ENCODE data around the gene ZMYND15. TPM values are rescaled to one million over a fixed set of nuclear protein-coding genes. Genes with fewer than 3 reads are reported as not detected.

The ZMYND15 gene
- total and polyA plus RNA-seq, 2 experiments from 2014 or later, result 0.16 to 0.32 TPM

DNA sequence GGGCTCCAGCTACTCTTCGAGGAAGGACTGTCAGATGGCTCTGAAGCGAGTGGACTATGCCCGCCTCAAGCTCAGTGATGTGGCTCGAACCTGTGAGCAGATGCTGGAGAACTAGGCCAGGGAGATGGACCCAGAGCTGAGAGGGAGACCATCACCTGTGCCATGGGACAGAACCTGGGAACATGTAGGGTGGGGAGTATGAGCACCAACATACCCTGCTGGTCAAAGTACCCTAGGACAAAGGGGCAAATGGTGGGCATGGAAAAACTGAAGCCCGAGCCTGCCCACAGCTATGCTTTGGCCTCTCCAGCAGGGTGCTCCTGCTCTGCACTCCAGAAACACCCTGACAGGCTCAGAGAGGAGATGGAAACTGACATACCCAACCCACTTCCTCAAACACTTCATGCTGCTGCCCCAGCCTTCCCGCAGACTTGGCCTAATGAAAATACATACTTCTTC, 6.5 kb upstream of the ZMYND15 start:
- Histone ChIP-seq H3K9ac (no peak overlapping the region), H3K79me2 (ENCODE audit: insufficient read depth) (0 out of 2 replicates have a peak, but pooled peaks cover 5% of the 10 kb centered on the region), H3K4me3 (no peak overlapping the region), H3K27ac (no peak overlapping the region), H4K20me1 (ENCODE audit: insufficient read depth) (no peaks in the 10 kb centered on the region), H3K9me2 (ENCODE audit: insufficient read depth) (no peaks in the 10 kb centered on the region), H3K36me3 (ENCODE audit: low read depth) (no peaks in the 10 kb centered on the region), H3K4me2 (ENCODE audit: unreplicated experiment) (no peak overlapping the region), H2AFZ (no peak overlapping the region), H3K27me3 (replicated peaks; ENCODE audit: insufficient read depth) (no peaks in the 10 kb centered on the region), H3K9me3 (ENCODE audit: low read depth) (no peaks in the 10 kb centered on the region), H3K4me1 (ENCODE audit: insufficient read depth) (peaks cover 5% of the 10 kb centered on the region; the same call in 1 of the 2 replicates), H3F3A (ENCODE audit: insufficient read depth) (no peaks in the 10 kb centered on the region)
- TF ChIP-seq EZH2 (IDR thresholded peaks at IDR 0.05; ENCODE audit: insufficient read depth, poor library complexity, severe bottlenecking), result no peak
- no peak for TF ChIP-seq EZH2phosphoT487 (IDR thresholded peaks at IDR 0.05; ENCODE audit: insufficient read depth, low read depth)
- no peak for DNase-seq
- in situ Hi-C loops (cut with MboI), result no loop called here
- WGBS, 2 experiments (ENCODE audit: low coverage in 1 of 2, low lambda C conversion rate in 2 of 2, missing lambda C conversion rate in 2 of 2), result 84 to 87% methylated on average over 6 of the region's 6 CpGs

DNA sequence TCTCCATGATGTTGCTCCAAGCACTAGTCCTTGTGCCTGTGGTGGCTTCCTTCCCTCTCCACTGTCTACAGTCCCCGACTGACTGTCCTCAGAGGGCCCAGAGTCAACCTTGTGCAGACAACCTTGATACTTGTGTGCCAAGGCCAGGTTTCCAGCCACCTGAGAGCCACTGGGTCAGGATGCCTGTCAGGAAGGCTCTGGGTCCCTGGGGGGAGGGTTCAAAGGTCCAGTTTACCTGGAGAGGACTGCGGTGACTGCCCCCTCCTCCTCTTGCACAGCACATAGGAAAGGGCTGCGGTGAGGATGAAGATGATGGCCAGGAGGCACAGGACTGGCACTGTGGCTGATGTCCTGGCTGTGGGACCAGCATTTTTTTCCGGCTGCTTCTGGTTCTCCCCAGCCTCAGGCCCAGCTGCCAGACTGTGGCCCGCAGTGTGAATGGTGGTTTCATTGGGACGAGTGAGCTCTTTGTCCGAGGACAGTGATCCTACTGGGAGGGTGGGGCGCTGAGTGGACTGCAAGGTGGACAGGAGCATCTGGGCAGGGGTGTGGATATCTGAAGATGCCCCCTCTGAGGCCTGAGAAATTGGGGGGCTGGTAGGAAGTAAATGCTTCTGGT, 4.7 kb upstream of the ZMYND15 start:
- H3K4me3 ChIP-seq, result no peak overlapping the region
- H3K27me3 ChIP-seq (replicated peaks; ENCODE audit: insufficient read depth), result peaks cover 6% of the 10 kb centered on the region; the same call in 1 of the 2 replicates
- no peak overlapping the region for H3K4me2 ChIP-seq (ENCODE audit: unreplicated experiment)
- no peak overlapping the region for H3K27ac ChIP-seq
- H4K20me1 ChIP-seq (ENCODE audit: insufficient read depth), result no peaks in the 10 kb centered on the region
- DNase-seq, result no peak
- H3F3A ChIP-seq (ENCODE audit: insufficient read depth), result no peaks in the 10 kb centered on the region
- H3K9me3 ChIP-seq (ENCODE audit: low read depth), result no peaks in the 10 kb centered on the region
- in situ Hi-C loops (cut with MboI), result no loop called here
- H3K36me3 ChIP-seq (ENCODE audit: low read depth), result no peaks in the 10 kb centered on the region
- H3K79me2 ChIP-seq (ENCODE audit: insufficient read depth), result 0 out of 2 replicates have a peak, but pooled peaks cover 5% of the 10 kb centered on the region
- H3K4me1 ChIP-seq (ENCODE audit: insufficient read depth), result peaks cover 5% of the 10 kb centered on the region; the same call in 1 of the 2 replicates
- H2AFZ ChIP-seq, result no peak overlapping the region
- 82 to 89% methylated on average over 8 of the region's 8 CpGs for WGBS, 2 experiments (ENCODE audit: low coverage in 1 of 2, low lambda C conversion rate in 2 of 2, missing lambda C conversion rate in 2 of 2)
- no peaks in the 10 kb centered on the region for H3K9me2 ChIP-seq (ENCODE audit: insufficient read depth)
- TF ChIP-seq EZH2 (IDR thresholded peaks at IDR 0.05; ENCODE audit: insufficient read depth, poor library complexity, severe bottlenecking) (no peak), EZH2phosphoT487 (IDR thresholded peaks at IDR 0.05; ENCODE audit: insufficient read depth, low read depth) (no peak)
- H3K9ac ChIP-seq, result no peak overlapping the region

DNA sequence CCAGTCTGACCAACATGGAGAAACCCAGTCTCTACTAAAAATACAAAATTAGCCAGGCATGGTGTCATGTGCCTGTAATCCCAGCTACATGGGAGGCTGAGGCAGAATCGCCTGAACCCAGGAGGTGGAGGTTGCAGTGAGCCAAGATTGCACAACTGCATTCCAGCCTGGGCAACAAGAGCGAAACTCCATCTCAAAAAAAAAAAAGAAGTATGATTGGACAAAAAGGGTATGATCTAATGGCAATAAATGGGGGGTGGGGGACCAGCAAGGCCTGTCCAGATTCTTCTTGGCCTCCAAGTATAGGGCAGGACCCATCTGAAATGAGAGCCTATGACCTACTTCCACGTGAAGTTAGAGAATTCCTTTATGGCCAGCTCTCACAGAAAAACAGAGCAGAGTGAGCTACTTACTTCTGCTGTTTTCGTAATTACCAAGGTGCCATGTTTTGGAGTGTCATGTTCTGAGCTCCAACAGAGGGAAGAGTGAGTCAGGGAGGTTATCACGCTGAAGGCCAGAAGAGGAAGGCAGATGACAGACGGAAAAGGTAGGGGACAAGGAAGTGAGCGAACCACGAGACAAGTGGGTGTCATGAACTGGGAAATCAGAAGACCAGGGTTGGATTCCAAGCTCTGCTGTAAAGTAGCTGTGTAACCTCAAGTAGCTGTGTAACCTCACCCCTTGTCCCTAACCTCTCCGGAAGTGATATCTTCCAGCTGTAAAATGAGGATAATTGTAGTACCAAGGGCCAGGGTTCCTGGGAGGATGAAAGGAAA, 3.6 kb upstream of the ZMYND15 start:
- TF ChIP-seq EZH2phosphoT487 (IDR thresholded peaks at IDR 0.05; ENCODE audit: insufficient read depth, low read depth) (no peak), EZH2 (IDR thresholded peaks at IDR 0.05; ENCODE audit: insufficient read depth, poor library complexity, severe bottlenecking) (no peak)
- Histone ChIP-seq H4K20me1 (ENCODE audit: insufficient read depth) (no peaks in the 10 kb centered on the region), H3K9me2 (ENCODE audit: insufficient read depth) (no peaks in the 10 kb centered on the region), H3K4me2 (ENCODE audit: unreplicated experiment) (no peak overlapping the region), H3F3A (ENCODE audit: insufficient read depth) (no peaks in the 10 kb centered on the region), H3K4me3 (no peak overlapping the region), H2AFZ (no peak overlapping the region), H3K79me2 (ENCODE audit: insufficient read depth) (0 out of 2 replicates have a peak, but pooled peaks cover 5% of the 10 kb centered on the region), H3K9ac (no peak overlapping the region), H3K4me1 (ENCODE audit: insufficient read depth) (peaks cover 5% of the 10 kb centered on the region; the same call in 1 of the 2 replicates), H3K27me3 (replicated peaks; ENCODE audit: insufficient read depth) (peaks cover 6% of the 10 kb centered on the region; the same call in 1 of the 2 replicates), H3K27ac (no peak overlapping the region), H3K36me3 (ENCODE audit: low read depth) (no peaks in the 10 kb centered on the region), H3K9me3 (ENCODE audit: low read depth) (no peaks in the 10 kb centered on the region)
- in situ Hi-C loops (cut with MboI), result no loop called here
- peak; percentile 18 for DNase-seq
- 52 to 57% methylated on average over 9 of the region's 9 CpGs for WGBS, 2 experiments (ENCODE audit: low coverage in 1 of 2, low lambda C conversion rate in 2 of 2, missing lambda C conversion rate in 2 of 2)

DNA sequence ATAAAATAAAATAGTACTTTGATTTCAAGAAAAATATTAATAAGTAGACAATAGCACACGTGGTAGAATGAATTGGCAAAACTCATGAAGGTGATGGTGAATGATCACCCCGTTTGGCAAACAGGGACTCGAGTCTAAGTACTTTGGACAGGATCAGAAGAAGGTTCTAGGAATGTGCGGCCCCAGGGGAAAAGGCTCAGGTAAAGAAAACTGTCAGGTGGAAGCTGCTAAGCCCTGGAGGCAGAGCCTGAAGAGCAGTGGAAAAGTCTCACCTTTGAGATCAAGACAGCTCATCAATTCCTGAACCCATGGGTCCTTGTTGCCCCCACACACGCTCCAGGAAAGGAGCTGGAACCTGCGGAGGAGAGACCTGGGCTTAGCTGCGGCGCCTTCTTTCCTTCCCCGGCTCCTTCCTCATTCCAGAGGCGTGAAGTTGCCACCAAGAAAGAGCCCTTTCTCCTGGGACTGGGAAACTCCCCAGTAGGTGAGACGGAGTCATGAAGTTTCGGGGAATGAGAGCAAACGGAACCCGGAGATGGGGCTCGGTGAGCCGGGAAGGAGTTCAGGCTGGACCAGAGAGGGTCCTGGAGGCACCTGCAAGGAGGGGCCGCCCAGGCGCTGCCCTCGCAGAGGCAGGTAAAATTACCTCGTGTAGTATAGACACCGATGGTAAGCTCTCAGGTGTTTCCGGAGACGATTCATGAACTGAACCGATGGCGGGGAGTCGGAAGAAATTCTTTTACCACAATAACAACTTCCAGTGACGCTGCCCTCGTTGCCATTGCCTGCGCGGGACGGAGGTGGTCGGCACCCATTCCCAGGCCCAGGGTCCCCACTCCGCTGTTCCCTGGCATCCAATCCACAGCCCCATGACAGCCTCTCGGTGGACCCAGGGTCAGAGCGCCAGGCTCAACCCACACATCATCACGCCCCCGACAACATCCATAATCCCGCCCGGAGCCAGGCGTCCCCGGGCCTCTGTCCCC, 1.2 kb upstream of the ZMYND15 start:
- peak overlapping the region; percentile 87 for H2AFZ ChIP-seq
- no peak overlapping the region for H3K27ac ChIP-seq
- 36 to 37% methylated on average over 37 to 41 of the region's 41 CpGs for WGBS, 2 experiments (ENCODE audit: low coverage in 1 of 2, low lambda C conversion rate in 2 of 2, missing lambda C conversion rate in 2 of 2)
- no peaks in the 10 kb centered on the region for H3K9me2 ChIP-seq (ENCODE audit: insufficient read depth)
- H3K27me3 ChIP-seq (replicated peaks; ENCODE audit: insufficient read depth), result peaks cover 6% of the 10 kb centered on the region; the same call in 1 of the 2 replicates
- no peaks in the 10 kb centered on the region; the same call in 1 of the 2 replicates for H3K4me1 ChIP-seq (ENCODE audit: insufficient read depth)
- H3K36me3 ChIP-seq (ENCODE audit: low read depth), result no peaks in the 10 kb centered on the region
- H3F3A ChIP-seq (ENCODE audit: insufficient read depth), result no peaks in the 10 kb centered on the region
- H3K9me3 ChIP-seq (ENCODE audit: low read depth), result no peaks in the 10 kb centered on the region
- peak overlapping the region; percentile 59 for H3K9ac ChIP-seq
- in situ Hi-C loops (cut with MboI), result no loop called here
- no peak for DNase-seq
- H4K20me1 ChIP-seq (ENCODE audit: insufficient read depth), result no peaks in the 10 kb centered on the region
- no peaks in the 10 kb centered on the region for H3K79me2 ChIP-seq (ENCODE audit: insufficient read depth)
- H3K4me2 ChIP-seq (ENCODE audit: unreplicated experiment), result peak overlapping the region; percentile 70
- peak; percentile 38 for TF ChIP-seq EZH2 (IDR thresholded peaks at IDR 0.05; ENCODE audit: insufficient read depth, poor library complexity, severe bottlenecking)
- no peak for TF ChIP-seq EZH2phosphoT487 (IDR thresholded peaks at IDR 0.05; ENCODE audit: insufficient read depth, low read depth)
- H3K4me3 ChIP-seq, result peak overlapping the region; percentile 78

Measured in GM23248 (cell line).